Urothelium cell line (cell line): ENCODE measurements around the gene NDUFB10.

Experiments used
- DNase-seq: peaks from one replicate; pipeline ENCODE4 v3.0.0; 2011; ENCODE audit warnings: low spot score, mixed read lengths
- FAIRE-seq: peaks from 2 replicates; lab custom pipeline; 2011; peaks lifted over from hg19 to GRCh38; lab: Jason Lieb, UNC

NDUFB10 gene

GRCh38 chr16:1998852-1999801, 39.8 kb downstream of the NDUFB10 start:
- DNase-seq (no peak), FAIRE-seq (no peak)

GRCh38 chr16:1999866-2000514, 40.7 kb downstream of the NDUFB10 start:
- DNase-seq (no peak), FAIRE-seq (no peak)

- DNase-seq (no peak), FAIRE-seq (no peak)
Observed at GRCh38 chr16:2001035-2001434, 41.7 kb downstream of the NDUFB10 start.

- DNase-seq (no peak), FAIRE-seq (peak; percentile 72)
Observed at GRCh38 chr16:2001456-2002355, 42.4 kb downstream of the NDUFB10 start.

- DNase-seq (no peak), FAIRE-seq (no peak)
Observed at GRCh38 chr16:2002406-2003230, 43.3 kb downstream of the NDUFB10 start.

GRCh38 chr16:2003231-2003826, 44.0 kb downstream of the NDUFB10 start:
- no peak for DNase-seq
- FAIRE-seq, result no peak

GRCh38 chr16:2003827-2004641, 44.7 kb downstream of the NDUFB10 start:
- DNase-seq (peak; percentile 95), FAIRE-seq (peak; percentile 17)

GRCh38 chr16:2004795-2005517, 45.6 kb downstream of the NDUFB10 start:
- no peak for FAIRE-seq
- DNase-seq, result no peak

- no peak for FAIRE-seq
- no peak for DNase-seq
Observed at GRCh38 chr16:2005646-2006045, 46.3 kb downstream of the NDUFB10 start.

GRCh38 chr16:2006317-2006716, 47.0 kb downstream of the NDUFB10 start:
- no peak for FAIRE-seq
- DNase-seq, result no peak

GRCh38 chr16:2007081-2007836, 47.9 kb downstream of the NDUFB10 start:
- DNase-seq (no peak), FAIRE-seq (no peak)

- DNase-seq (no peak), FAIRE-seq (no peak)
Observed at GRCh38 chr16:2008009-2008526, 48.7 kb downstream of the NDUFB10 start.

GRCh38 chr16:2008631-2009163, 49.4 kb downstream of the NDUFB10 start:
- FAIRE-seq (no peak), DNase-seq (no peak)

GRCh38 chr16:2009164-2009711, 49.9 kb downstream of the NDUFB10 start:
- peak; percentile 40 for DNase-seq
- FAIRE-seq, result no peak

GRCh38 chr16:2009791-2010510, 50.6 kb downstream of the NDUFB10 start, which contains the start of gene ZNF598:
ZNF598 (minus strand) TSS chr16:2009821.
- peak; percentile 96 for FAIRE-seq

More at GRCh38 chr16:2009791-2010510, 50.6 kb downstream of the NDUFB10 start, which contains the start of gene ZNF598:
- peak; percentile 96 for DNase-seq
